Activated naive CD8-positive, alpha-beta T cell treated with anti-CD3 and anti-CD28 coated beads for 36 hours (primary cell): Measurements from ENCODE around the gene RNF125. TPM values are rescaled to one million over a fixed set of nuclear protein-coding genes. Genes with fewer than 3 reads are reported as not detected.

Experiments used
- DNase-seq: peaks from one replicate; pipeline ENCODE4 v3.0.0; 2021
- H3K27ac Mint-ChIP-seq: one replicate; pipeline ENCODE4 v1.8.0; 2022; ENCODE audit warnings: mild to moderate bottlenecking, moderate library complexity, mixed read lengths
- H3K27me3 Mint-ChIP-seq: one replicate; pipeline ENCODE4 v1.8.0; 2022; ENCODE audit warnings: mild to moderate bottlenecking, mixed read lengths
- H3K36me3 Mint-ChIP-seq: one replicate; pipeline ENCODE4 v1.8.0; 2021; ENCODE audit warnings: mild to moderate bottlenecking, mixed read lengths
- H3K4me1 Mint-ChIP-seq: one replicate; pipeline ENCODE4 v1.8.0; 2021; ENCODE audit warnings: mixed read lengths
- H3K4me3 Mint-ChIP-seq: one replicate; pipeline ENCODE4 v1.8.0; 2022; ENCODE audit warnings: mild to moderate bottlenecking, moderate library complexity, mixed read lengths
- H3K9me3 Mint-ChIP-seq: one replicate; pipeline ENCODE4 v1.8.0; 2022; ENCODE audit warnings: mixed read lengths
- total RNA-seq, 2 experiments: library from RNA; stranded (reverse); gene quantifications; one replicate each; pipeline ENCODE4 v1.2.3, GENCODE V29; 2021

RNF125 gene
- total RNA-seq, 2 experiments from 2014 or later = 11.6 to 11.8 TPM

- Mint-ChIP-seq H3K4me1 (peaks cover 38% of the 10 kb centered on the region), H3K36me3 (peaks cover 32% of the 10 kb centered on the region), H3K27ac (peak overlapping the region; percentile 98), H3K27me3 (no peaks in the 10 kb centered on the region), H3K4me3 (peak overlapping the region; percentile 98), H3K9me3 (no peaks in the 10 kb centered on the region)
- peak; percentile 100 for DNase-seq
Measured at GRCh38 chr18:32092422-32093101, 73.9 kb downstream of the RNF125 start.

GRCh38 chr18:32093102-32093511, 74.5 kb downstream of the RNF125 start:
- Mint-ChIP-seq H3K27ac (peak overlapping the region; percentile 95), H3K4me1 (peaks cover 36% of the 10 kb centered on the region), H3K27me3 (no peaks in the 10 kb centered on the region), H3K9me3 (no peaks in the 10 kb centered on the region), H3K36me3 (peaks cover 32% of the 10 kb centered on the region), H3K4me3 (peak overlapping the region; percentile 98)
- no peak for DNase-seq

- peaks cover 36% of the 10 kb centered on the region for H3K4me1 Mint-ChIP-seq
Measured at GRCh38 chr18:32093523-32093922, 74.9 kb downstream of the RNF125 start.

GRCh38 chr18:32095192-32095899, 76.7 kb downstream of the RNF125 start:
- no peak for DNase-seq
- Mint-ChIP-seq H3K9me3 (no peaks in the 10 kb centered on the region), H3K27me3 (no peaks in the 10 kb centered on the region), H3K4me3 (peak overlapping the region; percentile 98), H3K4me1 (peaks cover 48% of the 10 kb centered on the region), H3K27ac (peak overlapping the region; percentile 64), H3K36me3 (peaks cover 42% of the 10 kb centered on the region)

More at GRCh38 chr18:32093523-32093922, 74.9 kb downstream of the RNF125 start:
- Mint-ChIP-seq H3K36me3 (peaks cover 32% of the 10 kb centered on the region), H3K27ac (peak overlapping the region; percentile 95), H3K4me3 (peak overlapping the region; percentile 98), H3K27me3 (no peaks in the 10 kb centered on the region), H3K9me3 (no peaks in the 10 kb centered on the region)
- DNase-seq = no peak

GRCh38 chr18:32095900-32096229, 77.2 kb downstream of the RNF125 start:
- no peak for DNase-seq
- Mint-ChIP-seq H3K27me3 (no peaks in the 10 kb centered on the region), H3K9me3 (no peaks in the 10 kb centered on the region), H3K36me3 (peaks cover 44% of the 10 kb centered on the region), H3K4me3 (peak overlapping the region; percentile 98), H3K27ac (peak overlapping the region; percentile 68), H3K4me1 (peaks cover 51% of the 10 kb centered on the region)

- H3K9me3 Mint-ChIP-seq = no peaks in the 10 kb centered on the region
- no peaks in the 10 kb centered on the region for H3K27me3 Mint-ChIP-seq
- peaks cover 54% of the 10 kb centered on the region for H3K4me1 Mint-ChIP-seq
- peaks cover 49% of the 10 kb centered on the region for H3K36me3 Mint-ChIP-seq
- H3K27ac Mint-ChIP-seq = peak overlapping the region; percentile 76
- DNase-seq = no peak
- peak overlapping the region; percentile 48 for H3K4me3 Mint-ChIP-seq
Measured at GRCh38 chr18:32096946-32097345, 78.3 kb downstream of the RNF125 start.

- Mint-ChIP-seq H3K4me1 (peaks cover 43% of the 10 kb centered on the region), H3K4me3 (no peak overlapping the region), H3K9me3 (peaks cover 1% of the 10 kb centered on the region), H3K27me3 (no peaks in the 10 kb centered on the region), H3K36me3 (peaks cover 51% of the 10 kb centered on the region), H3K27ac (no peak overlapping the region)
- DNase-seq = no peak
Measured at GRCh38 chr18:32104516-32104915, 85.9 kb downstream of the RNF125 start.

GRCh38 chr18:32110005-32110404, 91.4 kb downstream of the RNF125 start:
- no peak overlapping the region for H3K4me3 Mint-ChIP-seq
- H3K4me1 Mint-ChIP-seq = peaks cover 55% of the 10 kb centered on the region
- no peak overlapping the region for H3K27ac Mint-ChIP-seq

GRCh38 chr18:32111706-32112105, 93.1 kb downstream of the RNF125 start:
- Mint-ChIP-seq H3K4me1 (peaks cover 42% of the 10 kb centered on the region), H3K27me3 (no peaks in the 10 kb centered on the region), H3K27ac (no peak overlapping the region), H3K4me3 (no peak overlapping the region), H3K9me3 (peaks cover 1% of the 10 kb centered on the region), H3K36me3 (peaks cover 32% of the 10 kb centered on the region)
- DNase-seq = no peak

More at GRCh38 chr18:32110005-32110404, 91.4 kb downstream of the RNF125 start:
- peaks cover 1% of the 10 kb centered on the region for H3K9me3 Mint-ChIP-seq
- no peak for DNase-seq
- no peaks in the 10 kb centered on the region for H3K27me3 Mint-ChIP-seq
- peaks cover 37% of the 10 kb centered on the region for H3K36me3 Mint-ChIP-seq

GRCh38 chr18:32112826-32113225, 94.2 kb downstream of the RNF125 start:
- Mint-ChIP-seq H3K27ac (no peak overlapping the region), H3K27me3 (no peaks in the 10 kb centered on the region), H3K4me1 (peaks cover 46% of the 10 kb centered on the region), H3K9me3 (no peaks in the 10 kb centered on the region), H3K36me3 (peaks cover 34% of the 10 kb centered on the region), H3K4me3 (no peak overlapping the region)
- DNase-seq = no peak

- Mint-ChIP-seq H3K4me3 (no peak overlapping the region), H3K27me3 (no peaks in the 10 kb centered on the region), H3K9me3 (no peaks in the 10 kb centered on the region), H3K27ac (no peak overlapping the region), H3K36me3 (peaks cover 29% of the 10 kb centered on the region), H3K4me1 (peaks cover 38% of the 10 kb centered on the region)
- DNase-seq = no peak
Measured at GRCh38 chr18:32114293-32114942, 95.8 kb downstream of the RNF125 start.

GRCh38 chr18:32122039-32122438, 103.4 kb downstream of the RNF125 start:
- H3K27ac Mint-ChIP-seq = no peak overlapping the region
- no peaks in the 10 kb centered on the region for H3K9me3 Mint-ChIP-seq
- no peaks in the 10 kb centered on the region for H3K27me3 Mint-ChIP-seq
- H3K36me3 Mint-ChIP-seq = peaks cover 27% of the 10 kb centered on the region
- H3K4me3 Mint-ChIP-seq = no peak overlapping the region
- DNase-seq = no peak
- peaks cover 16% of the 10 kb centered on the region for H3K4me1 Mint-ChIP-seq

Other genes with a start within 250 kb of the RNF125 start
- gene TRAPPC8, start 75.7 kb upstream of the RNF125 start, total RNA-seq = 10 to 100 TPM; 24.3 to 25.0 TPM
- gene RNF138, start 73.0 kb downstream of the RNF125 start, total RNA-seq = 100 to 1,000 TPM in 1 of 2 experiments, 10 to 100 TPM in 1; 95.9 to 107 TPM
- under 1 TPM in 1 of 2 experiments, not detected in 1; 0.08 TPM for gene MEP1B, start 171.2 kb downstream of the RNF125 start, total RNA-seq